Caco-2 (cell line): ENCODE results near the gene USP19. TPM values are rescaled to one million over a fixed set of nuclear protein-coding genes. Genes with fewer than 3 reads are reported as not detected.

Experiments used
- BruUV-seq: library from RNA; stranded (reverse); fragments of 400-500 nt; replicated peaks from 2 replicates; lab custom pipeline; 2021; lab: Mats Ljungman, UMichigan
- CTCF ChIA-PET: fragments of 300-600 bp; sonication (Branson Sonifier 250); formaldehyde crosslinking; loops from one replicate; lab custom pipeline; 2022; ENCODE audit warnings: antibody characterized with exemption; lab: Charles Lee
- POLR2A ChIA-PET: fragments of 300-600 bp; sonication (Branson Sonifier 250); formaldehyde crosslinking; loops from one replicate; lab custom pipeline; 2022; ENCODE audit warnings: antibody characterized with exemption; lab: Charles Lee
- DNase-seq, 2 experiments: peaks; one replicate each; pipeline versions ENCODE4 v3.0.0 to v3.0.0-alpha.2; 2020 to 2022
- H3K27me3 ChIP-seq: replicated peaks from 2 replicates; pipeline ENCODE4 v1.6.0; 2011; ENCODE audit warnings: low read length; ENCODE audit not compliant: control insufficient read depth, insufficient read depth
- H3K36me3 ChIP-seq: 2 replicates; pipeline ENCODE4 v1.5.1; 2011; ENCODE audit warnings: low read length; ENCODE audit not compliant: control insufficient read depth, insufficient read depth
- H3K4me1 ChIP-seq: fragments of 250-450 bp; sonication (Bioruptor Pico); 2 replicates; pipeline ENCODE4 v1.5.1; 2020; ENCODE audit warnings: mild to moderate bottlenecking
- H3K4me3 ChIP-seq: 2 replicates; pipeline ENCODE4 v1.5.1; 2011; ENCODE audit warnings: low read depth, mild to moderate bottlenecking, control low read depth, low read length
- H3K9me3 ChIP-seq: fragments of 250-450 bp; sonication (Bioruptor Pico); 2 replicates; pipeline ENCODE4 v1.5.1; 2020; ENCODE audit warnings: mild to moderate bottlenecking, moderate library complexity
- H3K27ac Mint-ChIP-seq: one replicate; pipeline ENCODE4 v1.8.0; 2022; ENCODE audit warnings: mixed read lengths; ENCODE audit not compliant: unreplicated experiment
- H3K27me3 Mint-ChIP-seq: one replicate; pipeline ENCODE4 v1.8.0; 2022; ENCODE audit warnings: mixed read lengths; ENCODE audit not compliant: insufficient read depth, unreplicated experiment
- H3K36me3 Mint-ChIP-seq: one replicate; pipeline ENCODE4 v1.8.0; 2022; ENCODE audit warnings: mild to moderate bottlenecking, mixed read lengths; ENCODE audit not compliant: insufficient read depth, unreplicated experiment
- H3K4me1 Mint-ChIP-seq: one replicate; pipeline ENCODE4 v1.8.0; 2022; ENCODE audit warnings: low read depth, mixed read lengths; ENCODE audit not compliant: unreplicated experiment
- H3K4me3 Mint-ChIP-seq: one replicate; pipeline ENCODE4 v1.8.0; 2022; ENCODE audit warnings: mild to moderate bottlenecking, moderate library complexity, mixed read lengths; ENCODE audit not compliant: unreplicated experiment
- H3K9me3 Mint-ChIP-seq: one replicate; pipeline ENCODE4 v1.8.0; 2022; ENCODE audit warnings: mixed read lengths; ENCODE audit not compliant: unreplicated experiment
- intact Hi-C: fragments of 100-400 bp; cut with micrococcal nuclease; formaldehyde crosslinking; loops from one replicate; pipeline ENCODE4 v1.10.0; 2022; ENCODE audit not compliant: unreplicated experiment
- total RNA-seq: library from RNA; stranded (reverse); gene quantifications from 2 replicates; pipeline ENCODE4 v1.2.3, GENCODE V29; 2022
- TF ChIP-seq, protein P1 (sequence below), 2 experiments: fragments of 200-600 bp in 1 of 2; IDR thresholded peaks; 1 replicate in 1 of 2; 2 replicates in 1 of 2; pipeline versions ENCODE4 v1.5.1 to v1.8.0; 2011 to 2022; ENCODE audit warnings: antibody characterized with exemption in 1 of 2, control low read depth in 1 of 2, inconsistent platforms in 1 of 2, low read depth in 1 of 2, low read length in 1 of 2, mild to moderate bottlenecking in 1 of 2, moderate library complexity in 1 of 2; ENCODE audit not compliant: insufficient read depth in 1 of 2, severe bottlenecking in 1 of 2, unreplicated experiment in 1 of 2

The USP19 gene
- total RNA-seq, 1 experiment from 2014 or later: 55.9 TPM

DNA sequence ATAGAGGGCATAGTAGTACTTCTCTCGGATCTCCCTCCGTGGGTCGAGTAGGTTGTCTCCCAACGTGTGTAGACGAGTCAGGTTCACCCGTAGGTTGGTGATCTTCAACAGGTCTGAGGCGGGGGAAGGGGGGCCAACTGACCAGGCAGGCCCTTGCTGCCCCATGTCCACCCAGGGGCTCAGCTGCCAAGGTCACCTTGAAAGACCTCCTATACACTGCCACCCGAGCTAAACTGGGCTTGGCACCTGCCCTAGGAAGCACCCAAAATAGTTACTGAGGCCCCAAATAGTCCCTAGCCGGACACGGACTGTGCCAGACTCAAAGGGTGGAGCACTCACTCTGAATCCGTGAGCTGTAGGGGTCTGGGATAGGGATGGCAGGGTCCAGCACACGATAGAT lies 10.4 kb upstream of the USP19 start:
- Mint-ChIP-seq H3K9me3 (no peaks in the 10 kb centered on the region), H3K27me3 (no peaks in the 10 kb centered on the region), H3K4me1 (peaks cover 13% of the 10 kb centered on the region), H3K4me3 (peak overlapping the region; percentile 93), H3K36me3 (peaks cover 32% of the 10 kb centered on the region), H3K27ac (peak overlapping the region; percentile 90)
- no TSS peak for BruUV-seq
- DNase-seq: no peak
- intact Hi-C loops: no loop called here
- Histone ChIP-seq H3K27me3 (no peaks in the 10 kb centered on the region), H3K36me3 (peaks cover 5% of the 10 kb centered on the region; the same call in 1 of the 2 replicates), H3K4me1 (peaks cover 15% of the 10 kb centered on the region), H3K9me3 (no peaks in the 10 kb centered on the region), H3K4me3 (no peak overlapping the region)
- ChIA-PET POLR2A (no interaction called here), CTCF (no interaction called here)
- TF ChIP-seq, protein P1, sequence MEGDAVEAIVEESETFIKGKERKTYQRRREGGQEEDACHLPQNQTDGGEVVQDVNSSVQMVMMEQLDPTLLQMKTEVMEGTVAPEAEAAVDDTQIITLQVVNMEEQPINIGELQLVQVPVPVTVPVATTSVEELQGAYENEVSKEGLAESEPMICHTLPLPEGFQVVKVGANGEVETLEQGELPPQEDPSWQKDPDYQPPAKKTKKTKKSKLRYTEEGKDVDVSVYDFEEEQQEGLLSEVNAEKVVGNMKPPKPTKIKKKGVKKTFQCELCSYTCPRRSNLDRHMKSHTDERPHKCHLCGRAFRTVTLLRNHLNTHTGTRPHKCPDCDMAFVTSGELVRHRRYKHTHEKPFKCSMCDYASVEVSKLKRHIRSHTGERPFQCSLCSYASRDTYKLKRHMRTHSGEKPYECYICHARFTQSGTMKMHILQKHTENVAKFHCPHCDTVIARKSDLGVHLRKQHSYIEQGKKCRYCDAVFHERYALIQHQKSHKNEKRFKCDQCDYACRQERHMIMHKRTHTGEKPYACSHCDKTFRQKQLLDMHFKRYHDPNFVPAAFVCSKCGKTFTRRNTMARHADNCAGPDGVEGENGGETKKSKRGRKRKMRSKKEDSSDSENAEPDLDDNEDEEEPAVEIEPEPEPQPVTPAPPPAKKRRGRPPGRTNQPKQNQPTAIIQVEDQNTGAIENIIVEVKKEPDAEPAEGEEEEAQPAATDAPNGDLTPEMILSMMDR (IDR thresholded peaks at IDR 0.05; ENCODE audit: insufficient read depth in 1 of 2, low read depth in 1 of 2, low read length in 1 of 2, severe bottlenecking in 1 of 2, unreplicated experiment in 1 of 2): no peak

- no peak overlapping the region for H3K4me3 Mint-ChIP-seq
- H3K4me3 ChIP-seq: no peak overlapping the region
- no peaks in the 10 kb centered on the region for H3K27me3 Mint-ChIP-seq
- H3K27me3 ChIP-seq: no peaks in the 10 kb centered on the region
- H3K9me3 ChIP-seq: no peaks in the 10 kb centered on the region
- H3K36me3 Mint-ChIP-seq: peaks cover 26% of the 10 kb centered on the region
- ChIA-PET POLR2A (no interaction called here), CTCF (no interaction called here)
- H3K4me1 Mint-ChIP-seq: no peaks in the 10 kb centered on the region
- H3K36me3 ChIP-seq: peaks cover 4% of the 10 kb centered on the region; the same call in 1 of the 2 replicates
- H3K9me3 Mint-ChIP-seq: no peaks in the 10 kb centered on the region
- intact Hi-C loops: no loop called here
- H3K27ac Mint-ChIP-seq: no peak overlapping the region
- DNase-seq: no peak
- TF ChIP-seq, protein P1 (IDR thresholded peaks at IDR 0.05; ENCODE audit: insufficient read depth in 1 of 2, low read depth in 1 of 2, low read length in 1 of 2, severe bottlenecking in 1 of 2, unreplicated experiment in 1 of 2): no peak
- BruUV-seq: no TSS peak
- H3K4me1 ChIP-seq: peaks cover 3% of the 10 kb centered on the region; the same call in 1 of the 2 replicates
Observed at GRCh38 chr3:49124991-49125670, 4.5 kb upstream of the USP19 start.

- no peak overlapping the region for H3K4me3 ChIP-seq
- no peaks in the 10 kb centered on the region for H3K27me3 ChIP-seq
- ChIA-PET CTCF (no interaction called here), POLR2A (no interaction called here)
- Mint-ChIP-seq H3K9me3 (no peaks in the 10 kb centered on the region), H3K27me3 (no peaks in the 10 kb centered on the region), H3K27ac (no peak overlapping the region), H3K36me3 (peaks cover 21% of the 10 kb centered on the region), H3K4me3 (no peak overlapping the region), H3K4me1 (no peaks in the 10 kb centered on the region)
- no TSS peak for BruUV-seq
- TF ChIP-seq, protein P1 (IDR thresholded peaks at IDR 0.05; ENCODE audit: insufficient read depth in 1 of 2, low read depth in 1 of 2, low read length in 1 of 2, severe bottlenecking in 1 of 2, unreplicated experiment in 1 of 2): no peak
- H3K36me3 ChIP-seq: peaks cover 2% of the 10 kb centered on the region; the same call in 1 of the 2 replicates
- DNase-seq: no peak
- H3K4me1 ChIP-seq: peaks cover 9% of the 10 kb centered on the region; the same call in 1 of the 2 replicates
- no peaks in the 10 kb centered on the region for H3K9me3 ChIP-seq
- intact Hi-C loops: no loop called here
Observed at GRCh38 chr3:49124203-49124602, 3.6 kb upstream of the USP19 start.
